HepG2 (cell line): Measurements from ENCODE around the gene GPR4. TPM values are rescaled to one million over a fixed set of nuclear protein-coding genes. Genes with fewer than 3 reads are reported as not detected.
A peak's percentile ranks its signal among the peaks of the same experiment; 100 is the strongest.

Experiments used
- ATF2 ChIP-seq: sonication (generic); formaldehyde crosslinking; IDR thresholded peaks from 2 replicates; pipeline ENCODE4 v1.4.0; 2020; ENCODE audit warnings: missing genetic modification reagents
- CEBPZ ChIP-seq: IDR thresholded peaks from 2 replicates; pipeline ENCODE4 v1.6.1; 2012; ENCODE audit warnings: low read length, improper control_type of control experiment
- DZIP1 ChIP-seq: sonication (generic); formaldehyde crosslinking; IDR thresholded peaks from 2 replicates; pipeline ENCODE4 v1.5.0; 2020; ENCODE audit warnings: mild to moderate bottlenecking, missing genetic modification reagents
- IRX3 ChIP-seq: sonication (generic); formaldehyde crosslinking; IDR thresholded peaks from 2 replicates; pipeline ENCODE4 v1.8.1; 2023; ENCODE audit warnings: mild to moderate bottlenecking, low read depth, missing genetic modification reagents, borderline replicate concordance
- TCF7L2 ChIP-seq: IDR thresholded peaks from 2 replicates; pipeline ENCODE4 v1.6.1; 2011; ENCODE audit warnings: mild to moderate bottlenecking, low read depth, low read length, moderate library complexity
- ZFP37 ChIP-seq: sonication (generic); formaldehyde crosslinking; IDR thresholded peaks from 2 replicates; pipeline ENCODE4 v1.4.0; 2020; ENCODE audit warnings: missing genetic modification reagents, borderline replicate concordance
- ZNF670 ChIP-seq: sonication (generic); formaldehyde crosslinking; IDR thresholded peaks from 2 replicates; pipeline ENCODE4 v1.8.0; 2022; ENCODE audit warnings: mild to moderate bottlenecking, missing genetic modification reagents, borderline replicate concordance
- ZXDC ChIP-seq: sonication (generic); formaldehyde crosslinking; IDR thresholded peaks from 2 replicates; pipeline ENCODE4 v1.5.0; 2020; ENCODE audit warnings: mild to moderate bottlenecking, missing genetic modification reagents
- polyA plus RNA-seq, 8 experiments: library from polyadenylated mRNA; depleted of rRNA in 3 of 8; stranded (reverse) in 7 of 8; unstranded in 1 of 8; fragments of >200 nt; fragmentation: Illumina TruSeq in 4 of 8; extraction: Trizol in 4 of 8; gene quantifications; 2 replicates each; pipeline versions ENCODE4 v1.2.1 to v1.2.3, GENCODE V29; 2011 to 2016; ENCODE audit warnings: low read depth in 4 of 8, missing spikeins in 1 of 8, mixed read lengths in 1 of 8; ENCODE audit not compliant: insufficient read depth in 1 of 8
- total RNA-seq, 5 experiments: library from RNA; depleted of rRNA; stranded (reverse); fragments of >200 nt; fragmentation: Illumina TruSeq; extraction: Trizol; gene quantifications; 2 replicates each; pipeline ENCODE4 v1.2.3, GENCODE V29; 2016; ENCODE audit warnings: low read depth in 1 of 5
- TF ChIP-seq, protein P1 (sequence below): sonication (generic); formaldehyde crosslinking; IDR thresholded peaks from 2 replicates; pipeline ENCODE4 v1.4.0; 2020; ENCODE audit warnings: low read depth, missing genetic modification reagents
- TF ChIP-seq, protein P2 (sequence below): sonication (generic); formaldehyde crosslinking; IDR thresholded peaks from 2 replicates; pipeline ENCODE4 v1.9.0; 2021; ENCODE audit warnings: missing genetic modification reagents, borderline replicate concordance

The GPR4 gene
- total and polyA plus RNA-seq, 2 of the 13 experiments (the other 11 are each of a cell fraction or from before 2014, with no cell fraction given): 0.15 TPM; not detected in 1

- TF ChIP-seq CEBPZ: no peak
- TF ChIP-seq ZXDC: no peak
- TF ChIP-seq ZFP37 (CRISPR knock-in tag): no peak
- no peak for TF ChIP-seq TCF7L2
- TF ChIP-seq, protein P1, sequence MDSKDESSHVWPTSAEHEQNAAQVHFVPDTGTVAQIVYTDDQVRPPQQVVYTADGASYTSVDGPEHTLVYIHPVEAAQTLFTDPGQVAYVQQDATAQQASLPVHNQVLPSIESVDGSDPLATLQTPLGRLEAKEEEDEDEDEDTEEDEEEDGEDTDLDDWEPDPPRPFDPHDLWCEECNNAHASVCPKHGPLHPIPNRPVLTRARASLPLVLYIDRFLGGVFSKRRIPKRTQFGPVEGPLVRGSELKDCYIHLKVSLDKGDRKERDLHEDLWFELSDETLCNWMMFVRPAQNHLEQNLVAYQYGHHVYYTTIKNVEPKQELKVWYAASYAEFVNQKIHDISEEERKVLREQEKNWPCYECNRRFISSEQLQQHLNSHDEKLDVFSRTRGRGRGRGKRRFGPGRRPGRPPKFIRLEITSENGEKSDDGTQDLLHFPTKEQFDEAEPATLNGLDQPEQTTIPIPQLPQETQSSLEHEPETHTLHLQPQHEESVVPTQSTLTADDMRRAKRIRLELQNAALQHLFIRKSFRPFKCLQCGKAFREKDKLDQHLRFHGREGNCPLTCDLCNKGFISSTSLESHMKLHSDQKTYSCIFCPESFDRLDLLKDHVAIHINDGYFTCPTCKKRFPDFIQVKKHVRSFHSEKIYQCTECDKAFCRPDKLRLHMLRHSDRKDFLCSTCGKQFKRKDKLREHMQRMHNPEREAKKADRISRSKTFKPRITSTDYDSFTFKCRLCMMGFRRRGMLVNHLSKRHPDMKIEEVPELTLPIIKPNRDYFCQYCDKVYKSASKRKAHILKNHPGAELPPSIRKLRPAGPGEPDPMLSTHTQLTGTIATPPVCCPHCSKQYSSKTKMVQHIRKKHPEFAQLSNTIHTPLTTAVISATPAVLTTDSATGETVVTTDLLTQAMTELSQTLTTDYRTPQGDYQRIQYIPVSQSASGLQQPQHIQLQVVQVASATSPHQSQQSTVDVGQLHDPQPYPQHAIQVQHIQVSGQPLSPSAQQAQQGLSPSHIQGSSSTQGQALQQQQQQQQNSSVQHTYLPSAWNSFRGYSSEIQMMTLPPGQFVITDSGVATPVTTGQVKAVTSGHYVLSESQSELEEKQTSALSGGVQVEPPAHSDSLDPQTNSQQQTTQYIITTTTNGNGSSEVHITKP (CRISPR knock-in tag): no peak
- no peak for TF ChIP-seq ZNF670 (CRISPR knock-in tag)
- TF ChIP-seq, protein P2, sequence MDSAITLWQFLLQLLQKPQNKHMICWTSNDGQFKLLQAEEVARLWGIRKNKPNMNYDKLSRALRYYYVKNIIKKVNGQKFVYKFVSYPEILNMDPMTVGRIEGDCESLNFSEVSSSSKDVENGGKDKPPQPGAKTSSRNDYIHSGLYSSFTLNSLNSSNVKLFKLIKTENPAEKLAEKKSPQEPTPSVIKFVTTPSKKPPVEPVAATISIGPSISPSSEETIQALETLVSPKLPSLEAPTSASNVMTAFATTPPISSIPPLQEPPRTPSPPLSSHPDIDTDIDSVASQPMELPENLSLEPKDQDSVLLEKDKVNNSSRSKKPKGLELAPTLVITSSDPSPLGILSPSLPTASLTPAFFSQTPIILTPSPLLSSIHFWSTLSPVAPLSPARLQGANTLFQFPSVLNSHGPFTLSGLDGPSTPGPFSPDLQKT: no peak
- TF ChIP-seq ATF2 (CRISPR knock-in tag): peak; percentile 26; the same call in 1 of the 2 replicates
- no peak for TF ChIP-seq DZIP1 (CRISPR knock-in tag)
- no peak for TF ChIP-seq IRX3 (CRISPR knock-in tag)
Observed at GRCh38 chr19:45607071-45608029, 5.3 kb upstream of the GPR4 start (continued).
